Spleen (tissue), 7 donors: ENCODE data around the gene KCNRG.

Experiments used
- CTCF ChIP-seq, 11 experiments: fragments of 200-600 bp in 7 of 11; fragments of 450-650 bp in 4 of 11; sonication (generic) in 4 of 11; IDR thresholded peaks in 8 of 11; conservative IDR thresholded peaks in 3 of 11; 1 replicate in 7 of 11; 2 replicates in 4 of 11; pipeline versions ENCODE4 v1.4.0 to v1.8.0; 2016 to 2021; ENCODE audit warnings: antibody characterized with exemption in 11 of 11, inconsistent platforms in 4 of 11, mild to moderate bottlenecking in 1 of 11
- POLR2A ChIP-seq, 3 donors: fragments of 450-650 bp; IDR thresholded peaks; one replicate each; pipeline ENCODE4 v1.5.1; 2017; ENCODE audit warnings: antibody characterized with exemption in 3 of 3, mild to moderate bottlenecking in 1 of 3
- donor health status: DM: no; HTN: no; CAD: no; lungs with moderate emphysema.
- donor health status: DM: no; HTN: no; CAD: no.
- donor health status: DM: no; HTN: no; CAD: no.

- TF ChIP-seq CTCF (IDR thresholded peaks at IDR 0.05 in 8 of 11, conservative IDR thresholded peaks at IDR 0.05 in 3 of 11) (no peak), POLR2A (IDR thresholded peaks at IDR 0.05) (no peak)
Observed at GRCh38 chr13:49993111-49993510, 22.1 kb upstream of the KCNRG start.
